Activated CD4-positive, alpha-beta T cell treated with anti-CD3 and anti-CD28 coated beads, Interleukin-10, Interleukin-2, amounts not matched to agents 100 ng/mL and 50 ng/mL, durations not matched to agents 16 hours and 8 hours (primary cell): ENCODE measurements around the gene ZNF446.
A peak's percentile ranks its signal among the peaks of the same experiment; 100 is the strongest.
"Not testable (repeated sequence)": the region's sequence is repeated elsewhere in the genome, so short reads cannot be mapped to it uniquely, and the experiment has no call there.

Experiments used
- DNase-seq: peaks from one replicate; pipeline ENCODE4 v3.0.0-alpha.2; 2020

ZNF446 gene

DNA sequence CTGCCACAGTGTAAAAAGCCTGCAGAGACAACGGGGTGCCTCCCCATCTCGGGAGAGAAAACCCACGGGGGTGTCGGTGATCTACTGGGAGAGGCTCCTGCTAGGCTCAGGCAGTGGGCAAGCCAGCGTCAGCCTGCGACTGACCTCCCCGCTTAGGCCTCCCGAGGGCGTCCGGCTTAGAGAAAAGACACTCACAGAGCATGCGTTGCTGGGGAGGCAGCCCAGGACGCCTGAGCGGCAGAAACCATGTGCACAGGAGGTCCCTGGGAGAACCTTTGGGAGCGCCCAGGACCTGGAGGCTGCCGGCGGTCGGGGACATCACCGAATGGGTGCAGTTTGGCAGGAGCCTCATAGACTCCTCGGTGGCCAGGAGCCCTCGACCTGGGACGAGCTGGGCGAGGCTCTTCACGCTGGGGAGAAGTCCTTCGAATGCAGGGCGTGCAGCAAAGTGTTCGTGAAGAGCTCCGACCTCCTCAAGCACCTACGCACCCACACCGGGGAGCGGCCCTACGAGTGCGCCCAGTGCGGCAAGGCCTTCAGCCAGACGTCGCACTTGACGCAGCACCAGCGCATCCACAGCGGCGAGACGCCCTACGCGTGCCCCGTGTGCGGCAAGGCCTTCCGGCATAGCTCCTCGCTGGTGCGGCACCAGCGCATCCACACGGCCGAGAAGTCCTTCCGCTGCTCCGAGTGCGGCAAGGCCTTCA lies 5.2 kb upstream of the ZNF446 start:
- DNase-seq: not testable (repeated sequence)

GRCh38 chr19:58471736-58472135 lies 4.4 kb upstream of the ZNF446 start:
- no peak for DNase-seq

- DNase-seq: no peak
These were observed 2.4 kb upstream of the ZNF446 start for GRCh38 chr19:58473775-58474174.

- DNase-seq: no peak
These were observed 1.7 kb upstream of the ZNF446 start for GRCh38 chr19:58474291-58474996.

DNA sequence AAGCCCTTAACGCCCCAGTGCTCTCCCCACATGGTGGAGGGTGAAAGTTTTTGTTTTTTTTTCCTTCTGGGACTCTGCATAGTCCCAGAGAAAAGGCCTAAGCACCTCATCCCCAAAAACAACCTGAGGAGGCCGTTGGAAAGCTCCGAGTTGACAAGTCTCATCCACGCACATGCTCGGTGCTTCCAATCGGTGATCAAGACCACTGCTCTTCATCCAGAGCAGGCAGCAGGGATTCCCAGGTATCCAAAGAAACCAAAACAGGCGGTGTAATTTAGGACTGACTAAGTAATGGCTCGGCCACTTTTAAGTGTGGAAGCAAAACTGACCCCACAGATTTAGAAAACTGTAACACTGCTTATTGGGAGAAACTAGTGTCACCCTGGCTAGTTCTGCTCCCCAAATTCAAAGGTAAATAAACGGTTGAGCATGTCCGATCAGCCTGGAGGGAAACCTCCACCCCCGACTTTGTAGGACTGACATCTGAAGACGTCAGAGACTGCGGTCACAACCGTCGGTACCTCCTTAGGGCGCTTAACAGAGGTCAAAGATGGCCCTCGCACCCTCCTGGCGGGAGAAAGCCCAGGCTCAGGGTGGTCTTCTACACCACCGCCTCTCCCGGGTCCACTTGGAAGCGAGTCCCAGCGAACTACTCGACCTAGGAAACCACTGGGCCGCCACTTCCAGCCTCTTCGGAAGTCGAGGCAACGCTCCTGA lies 997 bp upstream of the ZNF446 start:
- DNase-seq: no peak

- DNase-seq: no peak
These were observed 405 bp downstream of the ZNF446 start for GRCh38 chr19:58476498-58477015.

DNA sequence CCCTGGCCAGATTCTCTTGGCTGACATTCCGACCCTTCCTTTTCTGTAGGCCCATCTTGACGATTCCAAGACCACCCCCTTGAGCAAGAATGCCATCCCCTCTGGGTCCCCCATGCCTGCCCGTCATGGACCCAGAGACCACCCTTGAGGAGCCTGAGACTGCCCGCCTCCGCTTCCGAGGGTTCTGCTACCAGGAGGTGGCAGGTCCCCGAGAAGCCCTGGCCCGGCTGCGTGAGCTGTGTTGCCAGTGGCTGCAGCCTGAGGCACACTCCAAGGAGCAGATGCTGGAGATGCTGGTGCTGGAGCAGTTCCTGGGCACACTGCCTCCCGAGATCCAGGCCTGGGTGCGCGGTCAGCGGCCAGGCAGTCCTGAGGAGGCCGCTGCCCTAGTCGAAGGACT lies 978 bp downstream of the ZNF446 start:
- DNase-seq: no peak

GRCh38 chr19:58477871-58478270 lies 1.7 kb downstream of the ZNF446 start:
- DNase-seq: no peak

DNA sequence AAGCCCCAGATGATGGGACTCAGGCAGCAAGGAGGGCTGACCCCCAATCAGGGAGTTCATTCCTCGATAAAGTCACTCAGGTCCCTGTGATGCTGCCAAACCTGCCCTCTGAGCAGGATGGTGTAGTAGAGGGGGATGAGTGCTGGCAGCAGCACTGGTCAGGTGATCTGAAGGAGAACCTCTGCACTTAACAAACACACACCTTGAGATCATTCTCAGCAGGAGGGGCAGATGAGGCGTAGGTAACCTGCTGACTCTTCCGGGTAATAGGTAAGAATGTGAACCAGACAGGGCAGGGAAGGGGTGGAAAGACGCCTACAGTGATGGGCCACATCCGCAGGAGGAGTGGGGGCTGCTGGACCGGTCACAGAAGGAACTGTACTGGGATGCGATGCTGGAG lies 3.2 kb downstream of the ZNF446 start:
- no peak for DNase-seq

- DNase-seq: no peak
These were observed 3.8 kb downstream of the ZNF446 start for GRCh38 chr19:58479736-58480480.

GRCh38 chr19:58480481-58480830 lies 4.3 kb downstream of the ZNF446 start:
- no peak for DNase-seq

DNA sequence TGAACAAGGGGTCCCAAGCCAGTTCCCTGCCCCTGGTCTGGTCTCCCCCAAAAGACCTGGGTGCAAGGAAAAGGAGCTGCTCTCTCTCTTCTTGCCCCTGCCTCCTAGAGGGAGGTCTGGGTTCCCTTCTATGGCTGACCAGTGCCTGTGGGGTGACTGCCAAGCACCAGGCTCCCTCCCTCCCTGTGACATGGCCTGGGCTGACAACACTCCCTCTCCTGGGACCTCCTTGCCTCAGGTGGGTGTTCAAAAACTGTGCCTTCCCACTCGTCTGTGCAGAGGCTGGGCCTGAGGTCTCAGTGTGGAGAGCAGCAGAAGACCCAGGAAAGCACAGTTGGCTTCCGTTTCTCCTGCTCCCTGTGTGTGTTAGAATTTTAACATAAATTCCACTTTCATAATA lies 4.7 kb downstream of the ZNF446 start:
- no peak for DNase-seq

- no peak for DNase-seq
These were observed 6.2 kb downstream of the ZNF446 start for GRCh38 chr19:58482372-58482771.

DNA sequence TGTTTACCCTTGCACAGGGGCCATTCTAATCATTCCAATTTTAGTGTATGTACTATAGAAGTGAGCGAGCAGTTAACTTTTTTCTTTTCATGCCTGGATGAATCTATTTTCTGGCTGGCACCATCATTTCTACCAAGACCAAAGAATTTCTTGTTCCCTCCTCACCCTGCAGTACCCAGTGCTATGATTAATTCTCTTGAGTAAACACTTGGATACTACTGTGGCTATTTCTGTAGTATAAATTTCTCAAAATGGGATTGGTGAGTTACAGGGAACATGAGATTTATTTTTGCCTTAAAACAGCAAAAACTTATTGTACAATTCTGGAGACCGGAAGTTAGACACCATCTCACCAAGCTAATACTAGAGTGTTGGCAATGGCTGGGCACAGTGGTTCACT lies 7.6 kb downstream of the ZNF446 start:
- no peak for DNase-seq

DNA sequence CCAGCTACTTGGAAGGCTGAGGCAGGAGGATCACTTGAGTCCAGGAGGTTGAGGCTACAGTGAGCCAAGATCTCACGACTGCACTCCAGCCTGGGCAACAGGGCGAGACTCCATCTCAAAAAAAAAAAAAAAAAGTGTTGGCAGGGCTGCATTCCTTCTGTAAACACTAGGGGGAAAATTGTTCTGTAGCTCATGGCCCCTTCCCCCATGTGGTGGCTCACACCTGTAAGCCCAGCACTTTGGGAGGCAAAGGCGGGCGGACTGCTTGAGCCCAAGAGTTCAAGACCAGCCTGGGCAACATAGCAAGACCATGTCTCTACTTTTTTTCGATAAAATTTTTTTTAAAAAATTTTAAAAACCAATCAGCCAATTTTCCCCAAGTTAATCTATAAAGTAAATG lies 8.2 kb downstream of the ZNF446 start:
- DNase-seq: not testable (repeated sequence)

DNA sequence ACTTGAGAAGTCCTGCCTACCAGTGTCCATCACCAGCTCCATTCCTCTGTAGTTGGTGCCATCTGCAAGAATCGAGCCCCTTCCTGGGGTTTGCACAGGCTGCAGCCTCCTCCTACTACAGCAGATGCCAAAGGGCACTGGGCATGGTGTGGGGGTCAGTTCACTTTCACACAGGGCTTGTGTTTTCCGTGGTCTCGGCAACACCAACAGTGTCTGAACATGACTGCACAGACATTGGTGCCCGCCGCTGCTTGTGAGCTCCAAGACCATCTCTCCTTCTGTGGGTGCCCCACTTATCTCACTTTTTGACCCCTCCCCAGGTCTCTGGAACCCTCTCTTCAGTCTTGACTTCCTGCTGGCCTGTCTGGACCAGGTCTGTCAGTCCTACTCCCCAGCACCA lies 15.2 kb downstream of the ZNF446 start:
- no peak for DNase-seq

DNA sequence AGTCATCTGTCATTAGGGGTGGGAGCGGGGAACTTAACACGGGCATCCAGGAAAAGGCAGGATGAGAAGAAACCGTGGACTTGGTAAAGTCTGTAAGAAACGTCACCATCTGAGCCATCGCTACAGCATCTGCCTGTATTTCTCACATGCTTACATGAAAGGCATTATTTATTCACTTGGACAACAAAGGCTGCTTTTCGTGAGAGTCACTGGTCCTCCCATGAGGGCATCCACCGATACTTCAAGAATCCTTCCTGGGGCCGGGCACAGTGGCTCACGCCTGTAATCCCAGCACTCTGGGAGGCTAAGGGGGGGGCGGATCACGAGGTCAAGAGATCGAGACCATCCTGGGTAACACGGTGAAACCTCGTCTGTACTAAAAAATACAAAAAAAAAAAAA lies 16.1 kb downstream of the ZNF446 start:
- DNase-seq: no peak

GRCh38 chr19:58497634-58498170 lies 21.6 kb downstream of the ZNF446 start:
- no peak for DNase-seq

- DNase-seq: no peak
These were observed 22.3 kb downstream of the ZNF446 start for GRCh38 chr19:58498316-58499020.

DNA sequence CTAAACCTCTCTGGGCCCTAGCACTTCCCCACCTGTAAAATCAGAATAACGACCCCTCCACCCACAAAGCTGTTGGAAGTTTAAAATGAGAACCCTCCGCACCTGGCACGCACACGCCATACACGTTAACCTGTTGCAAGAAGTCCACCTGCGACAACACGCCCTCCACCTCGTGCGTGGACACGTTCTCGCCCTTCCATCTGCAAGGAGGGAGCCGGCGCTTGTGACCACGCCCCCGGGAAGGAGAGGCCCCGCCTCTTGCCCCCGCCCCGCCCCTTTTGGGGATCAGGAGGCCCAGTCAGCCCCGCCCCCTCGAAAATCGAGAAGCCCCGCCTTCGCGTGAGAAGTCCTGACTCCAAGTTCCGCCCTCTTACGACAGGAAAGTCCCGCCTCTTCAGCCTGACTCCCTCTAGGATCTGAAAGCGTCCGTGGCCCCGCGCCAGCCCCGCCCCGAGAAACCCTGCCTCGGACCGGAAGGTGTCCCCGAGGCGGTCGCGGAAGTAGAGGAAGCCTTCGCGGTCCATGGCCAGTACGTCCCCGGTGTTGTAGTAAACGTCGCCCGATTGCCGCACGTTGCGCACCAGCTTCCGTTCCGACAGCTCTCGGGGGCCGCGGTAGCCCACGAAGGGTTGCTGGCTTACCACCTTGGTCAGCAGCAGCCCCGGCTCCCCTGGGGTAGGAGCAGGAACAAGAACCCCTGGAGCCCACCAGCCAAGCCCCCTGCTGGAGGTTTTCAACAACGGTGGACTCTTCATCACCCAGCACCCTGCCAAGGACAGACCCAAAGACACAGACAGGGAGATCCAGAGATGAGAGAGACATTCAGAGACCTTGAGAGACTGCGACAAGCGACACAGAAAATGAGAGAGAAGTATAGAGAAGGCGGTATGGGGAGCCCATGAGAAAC lies 23.1 kb downstream of the ZNF446 start:
- peak; percentile 100 for DNase-seq

- no peak for DNase-seq
These were observed 24.1 kb downstream of the ZNF446 start for GRCh38 chr19:58500242-58500641.
